Suprapubic skin (tissue), 3 donors: ENCODE results near the gene PDE4B.

Source experiments
- POLR2AphosphoS5 ChIP-seq, 3 donors: sonication (generic); formaldehyde crosslinking; IDR thresholded peaks; one replicate each; pipeline ENCODE4 v1.6.1; 2017; ENCODE audit warnings: antibody characterized with exemption in 3 of 3
- TF ChIP-seq, protein P1 (sequence below), 2 donors: fragments of 200-600 bp in 1 of 2; fragments of 450-650 bp in 1 of 2; sonication (generic) in 1 of 2; IDR thresholded peaks; one replicate each; pipeline ENCODE4 v1.5.1; 2016 to 2019; ENCODE audit warnings: antibody characterized with exemption in 2 of 2, mild to moderate bottlenecking in 1 of 2, moderate library complexity in 1 of 2

DNA sequence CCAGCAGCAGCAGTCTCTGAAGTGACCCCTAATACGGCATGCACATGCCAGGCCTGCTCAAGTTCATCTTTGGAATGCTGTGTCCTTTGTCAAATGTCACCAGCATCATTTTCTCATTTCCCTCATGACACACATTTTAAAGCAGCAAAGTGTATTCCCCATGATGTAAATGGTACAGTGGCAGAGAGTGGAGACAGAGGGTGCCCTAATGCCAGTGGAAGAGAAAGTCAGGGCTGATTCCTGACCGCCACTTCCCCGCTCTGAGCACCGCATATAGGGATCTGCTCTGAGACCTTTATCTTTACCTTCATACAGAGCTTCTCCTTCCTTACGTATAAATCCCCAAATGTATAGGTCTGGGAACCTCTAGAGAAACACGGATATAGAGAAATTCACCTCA lies 518.9 kb downstream of the PDE4B start:
- TF ChIP-seq POLR2AphosphoS5 (IDR thresholded peaks at IDR 0.05) = no peak
- TF ChIP-seq, protein P1, sequence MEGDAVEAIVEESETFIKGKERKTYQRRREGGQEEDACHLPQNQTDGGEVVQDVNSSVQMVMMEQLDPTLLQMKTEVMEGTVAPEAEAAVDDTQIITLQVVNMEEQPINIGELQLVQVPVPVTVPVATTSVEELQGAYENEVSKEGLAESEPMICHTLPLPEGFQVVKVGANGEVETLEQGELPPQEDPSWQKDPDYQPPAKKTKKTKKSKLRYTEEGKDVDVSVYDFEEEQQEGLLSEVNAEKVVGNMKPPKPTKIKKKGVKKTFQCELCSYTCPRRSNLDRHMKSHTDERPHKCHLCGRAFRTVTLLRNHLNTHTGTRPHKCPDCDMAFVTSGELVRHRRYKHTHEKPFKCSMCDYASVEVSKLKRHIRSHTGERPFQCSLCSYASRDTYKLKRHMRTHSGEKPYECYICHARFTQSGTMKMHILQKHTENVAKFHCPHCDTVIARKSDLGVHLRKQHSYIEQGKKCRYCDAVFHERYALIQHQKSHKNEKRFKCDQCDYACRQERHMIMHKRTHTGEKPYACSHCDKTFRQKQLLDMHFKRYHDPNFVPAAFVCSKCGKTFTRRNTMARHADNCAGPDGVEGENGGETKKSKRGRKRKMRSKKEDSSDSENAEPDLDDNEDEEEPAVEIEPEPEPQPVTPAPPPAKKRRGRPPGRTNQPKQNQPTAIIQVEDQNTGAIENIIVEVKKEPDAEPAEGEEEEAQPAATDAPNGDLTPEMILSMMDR (IDR thresholded peaks at IDR 0.05) = no peak
